ENCODE measurements around the gene MAMSTR.
"Not testable (repeated sequence)": the region's sequence is repeated elsewhere in the genome, so short reads cannot be mapped to it uniquely, and the experiment has no call there.

Gene MAMSTR

DNA sequence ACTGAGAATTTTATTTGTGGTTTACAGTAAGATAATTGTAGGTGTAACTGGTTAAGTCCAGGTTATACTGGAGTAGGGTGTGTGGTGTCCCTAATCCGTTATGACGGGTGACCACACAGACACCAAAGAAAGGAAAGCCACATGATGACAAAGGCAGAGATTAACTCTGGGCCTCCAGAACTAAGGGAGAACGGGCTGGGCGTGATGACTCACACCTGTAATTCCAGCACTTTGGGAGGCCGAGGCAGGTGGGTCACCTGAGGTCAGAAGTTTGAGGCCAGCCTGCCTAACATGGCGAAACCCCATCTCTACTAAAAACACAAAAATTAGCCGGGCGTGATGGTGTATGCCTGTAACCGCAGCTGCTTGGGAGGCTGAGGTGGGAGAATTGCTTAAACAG lies 33.9 kb downstream of the MAMSTR start:
- no peak for DNase-seq

DNA sequence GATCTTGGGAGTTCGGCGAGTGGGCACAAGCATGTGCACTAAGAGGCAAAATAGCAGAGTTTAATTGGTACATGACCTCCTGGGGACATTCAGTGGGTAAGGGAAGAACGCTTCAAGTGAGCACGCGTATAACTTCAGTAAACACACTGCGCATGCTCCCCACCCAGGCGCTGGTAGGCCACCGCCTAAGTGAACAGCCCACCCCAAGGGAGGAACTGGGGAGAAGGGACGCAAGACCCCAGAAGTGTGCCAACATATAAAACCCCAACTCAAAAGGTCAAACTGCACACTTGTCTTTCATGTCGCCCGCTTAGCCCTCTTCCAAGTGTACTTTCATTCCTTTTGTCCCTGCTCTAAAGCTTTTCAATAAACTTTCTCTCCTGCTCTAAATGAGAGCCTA lies 36.2 kb downstream of the MAMSTR start:
- no peak for DNase-seq

DNA sequence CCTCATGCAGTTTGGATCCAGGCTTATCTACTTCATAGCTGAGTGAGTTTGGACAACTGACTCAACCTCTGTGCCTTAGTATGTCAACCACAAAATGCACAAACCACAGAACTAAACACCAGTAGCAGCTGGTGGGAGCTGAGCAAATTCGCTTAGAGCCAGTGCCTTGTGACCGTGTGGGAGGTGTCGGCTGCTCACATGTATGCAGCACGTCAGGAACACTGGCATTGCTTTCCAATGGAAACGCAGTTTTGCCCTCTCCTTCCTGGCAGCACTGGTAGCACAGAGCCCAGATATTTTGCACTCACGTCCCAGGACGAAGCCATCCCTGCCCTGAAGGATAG lies 38.4 kb downstream of the MAMSTR start:
- DNase-seq: no peak

DNA sequence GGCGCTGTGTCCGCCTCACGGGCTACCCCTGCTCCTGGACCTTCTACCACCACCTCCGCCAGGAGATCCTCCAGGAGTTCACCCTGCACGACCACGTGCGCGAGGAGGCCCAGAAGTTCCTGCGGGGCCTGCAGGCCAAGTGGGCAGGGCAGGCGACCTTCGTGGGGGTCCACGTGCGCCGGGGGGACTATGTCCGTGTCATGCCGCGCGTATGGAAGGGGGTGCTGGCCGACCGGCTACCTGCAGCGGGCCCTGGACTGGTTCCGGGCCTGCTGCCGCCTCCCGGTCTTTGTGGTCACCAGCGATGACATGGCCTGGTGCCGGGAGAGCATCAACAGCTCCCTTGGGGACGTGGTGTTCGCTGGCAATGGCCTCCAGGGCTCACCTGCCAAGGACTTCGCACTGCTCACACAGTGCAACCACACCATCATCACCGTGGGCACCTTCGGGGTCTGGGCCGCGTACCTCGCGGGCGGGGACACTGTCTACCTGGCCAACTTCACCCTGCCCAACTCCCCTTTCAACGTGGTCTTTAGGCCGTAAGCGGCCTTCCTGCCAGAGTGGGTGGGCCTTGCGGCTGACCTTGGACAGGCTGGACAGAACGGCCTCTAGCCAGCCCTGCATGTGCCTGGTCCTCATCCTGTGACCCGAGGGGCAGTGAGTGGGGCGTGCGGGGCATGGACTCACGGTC lies 38.9 kb downstream of the MAMSTR start:
- no peak for DNase-seq

DNA sequence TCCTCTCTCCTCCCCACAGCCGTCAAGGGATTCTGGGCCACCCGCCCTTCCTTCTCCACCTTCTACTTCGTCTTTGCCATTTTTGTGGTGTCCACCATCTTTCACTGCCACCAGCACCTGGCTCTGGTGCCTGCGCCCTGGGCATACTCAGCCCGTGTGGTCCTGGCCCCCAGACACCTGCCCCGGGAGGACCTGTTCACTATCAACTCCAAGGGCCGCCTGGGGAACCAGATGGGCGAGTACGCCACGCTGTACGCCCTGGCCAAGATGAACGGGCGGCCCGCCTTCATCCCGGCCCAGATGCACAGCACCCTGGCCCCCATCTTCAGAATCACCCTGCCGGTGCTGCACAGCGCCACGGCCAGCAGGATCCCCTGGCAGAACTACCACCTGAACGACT lies 39.5 kb downstream of the MAMSTR start:
- DNase-seq: not testable (repeated sequence)

DNA sequence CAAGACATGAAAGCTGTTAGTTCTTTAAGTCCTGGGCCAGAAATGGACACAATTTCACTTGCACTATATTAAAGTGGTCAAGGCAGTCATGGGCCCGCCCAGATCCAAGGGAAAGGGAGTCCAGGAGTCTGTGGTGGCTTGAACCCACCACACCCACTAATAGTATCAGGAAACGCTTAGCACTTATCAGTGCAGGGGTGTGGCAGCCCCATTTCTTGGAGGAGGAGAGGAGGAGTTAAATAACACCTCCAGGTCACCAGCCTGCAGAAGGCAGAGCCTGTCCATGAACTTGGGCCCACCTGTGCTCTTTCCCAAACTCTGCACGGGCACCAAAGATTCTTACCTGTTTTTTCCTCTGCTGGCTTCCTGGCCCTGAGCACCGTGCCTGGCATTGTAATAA lies 41.3 kb downstream of the MAMSTR start:
- DNase-seq: no peak

DNA sequence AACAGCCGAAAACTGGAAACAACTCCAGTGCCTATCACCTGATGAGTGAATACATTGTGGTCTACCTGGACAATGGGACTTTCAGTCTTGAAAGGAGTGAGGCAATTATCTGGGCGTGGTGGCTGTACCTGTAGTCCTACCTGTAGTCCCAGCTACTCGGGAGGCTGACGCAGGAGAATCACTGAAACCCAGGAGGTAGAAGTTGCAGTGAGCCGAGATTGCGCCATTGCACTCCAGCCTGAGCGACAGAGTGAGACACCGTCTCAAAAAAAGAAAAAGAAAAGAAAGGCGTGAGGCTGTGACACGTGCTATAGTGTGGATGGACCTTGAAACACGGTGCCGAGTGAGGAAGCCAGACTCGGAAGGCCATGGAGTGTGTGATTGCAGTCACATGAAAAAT lies 42.6 kb downstream of the MAMSTR start:
- DNase-seq: no peak

DNA sequence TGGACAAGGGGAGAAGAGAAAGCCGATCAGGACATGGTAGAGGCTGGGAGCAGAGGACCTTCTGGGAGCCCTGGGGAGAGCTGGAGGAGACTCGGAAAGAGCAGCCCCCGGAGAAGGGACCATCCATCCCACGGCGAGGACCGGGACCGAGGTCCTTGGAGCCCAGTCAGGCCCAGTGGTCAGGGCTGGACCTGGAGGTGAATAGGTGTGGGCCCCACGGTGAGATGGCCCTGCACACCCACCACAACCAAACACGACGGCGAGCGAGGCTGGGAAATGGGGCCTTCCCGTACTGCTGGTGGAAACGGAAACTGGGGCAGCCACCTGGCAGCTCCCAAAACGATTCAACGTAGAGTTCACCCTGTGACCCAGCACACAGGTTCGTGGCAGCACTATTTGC lies 43.0 kb downstream of the MAMSTR start:
- DNase-seq: no peak

DNA sequence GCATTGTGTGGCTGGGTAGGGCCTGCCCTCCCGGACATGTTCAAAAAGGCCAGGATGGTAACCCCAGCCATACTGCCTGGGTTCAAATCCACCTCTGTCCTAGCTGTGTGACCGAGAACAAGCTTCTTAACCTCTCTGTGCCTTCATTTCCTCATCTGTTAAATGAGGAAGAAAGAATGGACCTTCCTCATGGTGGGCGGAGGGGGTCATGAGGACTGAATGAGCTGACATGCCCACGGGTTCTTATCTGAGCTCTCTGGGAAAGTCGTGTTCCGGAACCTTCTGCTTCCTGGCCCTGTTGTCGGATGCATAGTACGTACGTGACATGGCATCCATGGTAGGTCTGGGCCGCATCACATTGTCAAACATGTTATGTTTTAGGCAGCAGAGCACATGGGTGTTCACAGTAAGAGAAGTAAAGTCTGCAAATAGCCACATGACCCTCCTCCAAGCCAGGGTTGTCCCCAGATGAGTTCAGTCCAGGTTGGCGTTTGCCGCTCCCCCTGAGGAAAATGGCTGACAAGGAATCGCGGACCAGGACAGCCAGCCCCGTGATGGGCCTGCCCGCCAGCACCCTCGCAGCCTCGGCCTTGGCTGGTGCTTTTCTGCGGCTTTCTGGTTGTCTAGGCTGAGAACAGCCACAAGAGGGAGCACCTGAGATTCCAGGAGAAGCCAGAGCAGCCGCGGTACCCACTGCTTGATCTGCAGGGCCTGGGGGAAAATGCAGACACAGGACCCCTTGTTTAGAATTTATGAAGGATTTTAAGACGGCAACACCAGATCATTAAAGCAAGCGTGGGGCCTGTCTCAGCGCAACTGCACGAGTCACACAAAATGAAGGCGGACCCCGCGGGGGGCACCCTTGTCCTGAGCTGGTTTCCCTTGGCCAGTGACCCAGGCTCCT lies 44.4 kb downstream of the MAMSTR start:
- peak; percentile 85 for DNase-seq

DNA sequence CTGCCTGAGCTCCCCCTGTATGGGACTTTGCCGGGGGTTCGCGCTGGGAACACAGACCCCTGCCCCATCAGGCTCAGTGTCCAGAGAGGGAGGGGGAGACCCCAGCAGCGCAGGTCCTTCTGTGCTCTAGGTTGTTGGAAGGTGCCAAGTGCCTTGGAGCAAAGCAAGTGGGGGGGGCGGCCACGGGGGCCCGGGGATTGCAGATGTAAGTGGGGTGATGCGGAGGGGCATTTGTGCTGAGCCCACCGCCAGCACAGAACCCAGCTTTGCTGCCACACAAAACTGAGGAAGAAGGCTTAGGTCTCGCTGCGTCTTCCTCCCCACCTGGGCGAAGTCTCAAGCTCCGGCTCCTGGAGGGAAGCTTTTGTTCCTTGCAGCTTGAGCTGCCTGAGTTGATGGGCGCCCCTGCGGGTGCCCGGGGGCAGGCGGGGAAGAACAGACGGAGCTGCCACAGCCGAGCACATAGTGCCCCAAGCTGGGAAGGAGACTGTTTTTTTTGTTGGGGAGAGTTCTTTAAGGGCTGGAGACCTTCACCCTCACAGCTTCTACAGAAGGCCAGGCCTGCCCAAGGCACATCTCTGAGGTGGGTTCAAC lies 45.2 kb downstream of the MAMSTR start:
- DNase-seq: no peak

DNA sequence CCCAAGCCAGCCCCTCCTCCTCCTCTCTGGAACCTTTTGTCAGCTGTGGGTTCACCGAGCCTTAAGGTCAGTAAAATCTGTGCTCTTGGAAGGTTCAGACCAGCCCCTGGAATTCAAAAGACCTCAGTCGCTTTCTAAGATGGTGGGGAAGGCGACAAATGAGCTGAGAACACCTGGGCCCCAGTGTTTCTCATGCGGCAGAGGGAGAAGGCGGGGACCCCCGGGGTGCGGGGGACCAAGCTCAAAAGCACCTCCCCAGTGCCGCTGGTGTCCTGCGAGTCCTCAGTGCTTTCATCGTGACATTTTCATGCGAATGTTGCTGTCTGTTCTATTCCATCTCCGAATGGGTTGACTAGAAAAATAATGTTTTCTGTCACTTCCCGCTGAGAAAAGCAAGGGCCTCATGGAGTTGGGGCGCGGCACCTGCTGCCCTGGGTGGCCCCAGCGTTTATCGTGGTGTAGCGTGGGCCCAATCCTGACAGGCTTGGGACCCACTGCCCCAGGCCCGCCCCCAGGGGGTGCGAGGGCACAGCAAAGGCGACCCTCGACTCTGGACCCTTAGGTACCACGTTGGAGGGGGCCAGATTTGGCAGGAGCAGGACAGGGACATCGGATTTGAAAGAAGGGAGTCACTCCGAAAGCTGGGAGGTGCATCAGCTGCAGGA lies 46.0 kb downstream of the MAMSTR start:
- DNase-seq: no peak

DNA sequence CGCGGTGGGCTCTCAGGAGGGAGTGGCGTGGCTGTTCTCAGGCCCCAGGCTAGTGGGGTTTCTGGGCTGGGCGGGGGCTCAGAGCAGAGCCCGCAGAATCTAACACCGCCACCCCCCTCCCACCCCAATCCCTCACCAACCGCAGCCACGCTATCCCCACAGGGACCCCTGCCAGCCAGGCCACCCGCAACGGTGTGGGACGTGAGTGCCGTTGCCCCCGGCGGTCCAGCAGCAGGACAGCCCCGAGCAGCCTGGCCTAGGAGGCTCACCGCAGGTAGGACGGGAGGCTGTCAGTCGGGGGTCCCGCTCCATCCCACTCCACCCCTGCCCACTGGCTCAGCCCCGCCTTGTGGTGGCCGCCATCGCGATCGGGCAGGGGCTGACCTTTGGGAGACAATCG lies 46.5 kb downstream of the MAMSTR start, which contains the start of gene NTN5:
Gene NTN5, minus strand, starts transcription at position 24 of the 400 bp plus-strand sequence. CDS start 2,031 bp downstream, outside the sequence.
- DNase-seq: no peak

DNA sequence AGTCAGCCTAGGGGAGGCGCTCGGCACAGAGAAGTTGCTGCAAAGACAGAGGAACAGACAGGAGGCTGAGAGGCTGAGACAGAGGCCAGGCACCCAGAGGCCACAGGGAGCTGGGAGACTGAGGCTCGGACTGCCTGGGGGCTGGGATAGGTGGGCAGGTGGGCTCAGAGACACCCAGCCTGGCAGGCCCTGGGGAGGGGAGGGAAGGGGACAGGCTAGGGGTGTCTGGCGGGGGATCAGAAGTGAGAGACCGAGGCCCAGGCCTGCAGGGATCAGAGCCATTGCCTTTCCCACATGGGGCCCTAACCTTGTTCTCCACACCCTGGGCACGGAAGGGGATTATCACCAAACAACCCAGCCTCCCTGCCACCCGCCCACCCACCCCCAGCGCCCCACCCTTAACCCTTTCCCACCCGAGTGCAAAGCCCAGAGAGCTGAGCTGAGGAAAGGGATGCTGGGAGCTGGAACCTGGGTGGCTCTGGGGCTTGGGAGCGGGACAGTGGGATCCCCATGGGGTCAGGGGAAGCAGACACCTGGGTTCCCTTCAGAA lies 48.0 kb downstream of the MAMSTR start:
- peak; percentile 68 for DNase-seq

DNA sequence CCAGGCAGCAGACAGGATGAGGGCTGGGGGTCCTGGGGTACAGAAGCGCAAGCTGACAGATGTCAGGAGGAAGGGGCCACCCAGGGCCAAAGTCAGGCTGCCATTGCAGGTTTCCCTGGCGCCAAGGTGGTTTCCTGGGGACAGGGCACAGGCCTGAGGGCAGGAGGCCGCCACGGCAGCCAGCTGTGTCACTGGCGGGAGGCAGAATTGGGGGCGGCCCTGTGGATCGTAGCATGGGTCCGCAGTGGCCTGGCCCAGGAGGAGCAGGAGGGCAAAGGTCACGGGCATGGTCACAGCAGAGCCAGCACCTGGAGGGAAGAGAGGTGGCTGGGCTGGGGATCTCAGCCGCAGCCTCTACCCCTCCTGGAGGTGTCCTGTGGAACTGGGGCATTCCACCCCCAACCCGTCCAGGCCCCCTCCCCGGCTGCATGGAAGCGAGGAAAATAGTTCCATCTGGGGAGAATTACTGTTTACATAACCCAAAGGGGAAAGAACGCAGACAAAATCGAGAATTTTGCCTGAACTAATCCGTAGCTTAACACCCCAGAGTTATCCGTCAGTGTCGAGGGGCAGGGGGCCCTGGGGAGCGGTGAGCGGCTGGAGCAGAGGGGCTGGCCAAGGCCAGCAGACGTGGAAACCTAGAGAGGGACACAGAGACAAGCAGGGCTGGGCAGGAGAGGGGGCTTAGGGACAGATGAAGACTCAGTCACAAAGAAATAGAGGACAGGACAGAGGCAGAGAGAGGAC lies 48.7 kb downstream of the MAMSTR start:
- DNase-seq: no peak

DNA sequence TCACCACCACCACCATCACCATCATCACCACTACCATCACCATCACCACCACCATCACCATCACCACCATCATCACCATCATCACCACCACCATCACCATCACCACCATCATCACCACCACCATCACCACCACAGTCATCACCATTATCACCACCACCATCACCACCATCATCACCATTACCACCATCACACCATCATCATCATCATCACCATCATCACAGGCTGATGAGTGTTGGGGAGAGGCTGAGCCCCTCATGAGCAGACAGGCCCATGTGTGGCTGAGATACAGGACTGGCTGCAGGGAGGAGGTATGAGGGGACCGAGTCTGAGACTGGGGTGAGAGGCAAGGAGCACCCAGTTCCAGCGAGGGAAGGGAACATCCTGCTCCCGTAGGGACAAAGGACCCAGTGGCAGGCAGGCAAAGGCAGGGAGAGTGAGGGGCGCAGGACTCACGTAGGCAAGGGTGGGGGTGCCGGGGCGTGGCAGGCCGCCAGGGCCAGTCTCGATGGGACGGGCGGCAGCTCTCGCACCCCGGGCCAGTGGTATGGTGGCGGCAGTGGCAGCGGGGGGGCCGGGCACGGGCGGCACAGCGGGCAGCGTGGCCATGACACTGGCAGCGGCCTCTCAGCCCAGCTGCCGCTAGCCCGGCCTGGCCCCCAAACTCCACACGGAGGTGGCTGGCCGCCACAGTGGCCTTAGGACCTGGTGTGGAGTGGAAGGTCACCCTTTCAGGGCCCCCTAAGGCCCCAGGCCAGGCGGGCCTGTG lies 49.4 kb downstream of the MAMSTR start:
- DNase-seq: no peak

DNA sequence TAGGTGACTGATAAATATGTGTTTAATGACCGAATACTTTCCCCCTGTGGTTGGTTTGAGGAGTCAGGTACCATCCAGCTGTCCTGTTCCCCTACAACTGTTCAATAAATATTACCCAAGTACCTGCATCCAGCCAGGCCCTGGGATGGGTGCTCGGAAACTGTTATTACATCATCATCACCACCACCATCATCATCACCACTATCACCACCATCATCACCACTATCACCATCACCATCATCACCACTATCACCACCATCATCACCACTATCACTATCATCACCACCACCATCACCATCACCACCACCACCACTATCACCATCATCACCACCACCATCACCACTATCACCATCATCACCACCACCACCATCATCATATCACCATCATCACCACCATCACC lies 50.8 kb downstream of the MAMSTR start:
- no peak for DNase-seq

DNA sequence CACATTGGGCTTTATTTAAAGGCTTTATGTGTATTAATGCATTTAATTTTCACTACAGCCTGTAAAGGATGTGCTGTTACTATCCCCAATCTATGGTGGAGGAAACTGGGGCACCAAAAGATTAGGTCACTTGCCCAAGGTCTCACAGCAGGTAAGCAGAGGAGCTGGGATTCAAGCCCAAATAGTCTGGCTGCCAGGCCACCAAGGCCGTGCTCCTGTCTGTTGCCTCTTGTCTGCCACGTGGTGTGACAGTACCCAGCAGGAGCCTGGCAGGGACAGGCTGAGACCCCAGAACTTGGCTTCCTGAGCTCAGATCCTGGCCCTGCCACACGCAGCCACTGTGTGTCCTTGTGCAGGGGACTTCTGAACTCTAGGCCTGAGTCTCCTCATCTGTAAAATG lies 51.2 kb downstream of the MAMSTR start:
- DNase-seq: no peak

DNA sequence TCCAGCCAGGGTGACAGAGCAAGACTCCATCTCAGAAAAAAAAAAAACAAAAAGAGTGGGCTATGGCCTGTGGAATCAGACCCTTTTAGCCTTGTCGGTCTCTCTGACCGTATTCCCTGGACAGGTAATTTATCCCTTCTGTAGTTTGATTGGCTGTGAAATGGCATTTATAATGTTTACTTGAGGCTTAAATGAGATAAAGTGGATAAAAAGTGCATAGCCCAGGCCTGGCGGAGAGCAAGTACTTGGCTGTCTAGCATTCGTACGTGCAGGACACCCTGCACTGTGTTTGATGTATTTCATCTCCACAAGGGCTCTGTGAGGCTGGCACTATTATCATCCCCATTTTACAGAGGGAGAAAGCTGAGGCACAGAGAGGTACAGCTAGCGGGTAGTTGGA lies 53.7 kb downstream of the MAMSTR start:
- DNase-seq: no peak

DNA sequence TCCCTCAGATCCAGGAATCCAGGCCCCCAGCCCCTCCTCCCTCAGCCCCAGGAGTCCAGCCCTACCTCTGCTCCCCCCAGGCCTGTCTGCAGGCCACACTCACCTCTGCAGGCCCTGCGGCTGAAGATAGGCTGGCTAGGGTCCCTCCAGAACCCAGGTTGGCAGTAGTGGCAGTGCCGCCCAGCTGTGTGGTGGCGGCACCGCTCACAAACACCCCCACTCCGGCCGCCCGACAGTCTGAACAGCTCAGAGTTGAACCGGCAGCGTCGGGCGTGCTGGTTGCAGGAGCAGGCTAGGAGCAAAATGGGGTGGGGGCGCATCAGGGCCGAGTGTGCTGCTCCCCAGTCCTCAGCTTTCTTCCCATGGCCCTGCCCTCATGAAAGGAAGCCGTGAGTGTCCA lies 55.0 kb downstream of the MAMSTR start:
- no peak for DNase-seq

DNA sequence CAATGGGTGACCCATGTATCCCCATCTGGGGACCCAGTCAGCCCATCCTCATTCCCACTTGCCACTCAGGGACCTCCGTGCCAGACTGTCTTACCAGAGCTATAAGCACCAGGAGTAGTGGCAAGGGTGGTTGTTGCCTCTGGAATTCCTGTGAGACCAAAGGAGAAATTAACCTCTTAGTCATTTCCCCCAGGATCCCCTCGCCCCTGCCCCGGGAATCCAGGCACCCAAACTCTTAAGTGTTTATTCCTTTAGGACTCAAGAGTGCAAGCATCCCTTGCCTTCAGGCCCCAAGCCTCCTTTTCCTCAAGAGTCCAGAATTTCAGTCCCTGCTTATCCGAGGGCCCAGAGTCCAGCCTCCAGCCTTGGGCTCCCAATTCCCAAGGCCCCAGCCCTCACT lies 55.9 kb downstream of the MAMSTR start:
- no peak for DNase-seq
